ENCODE data around the gene PRMT9. TPM values are rescaled to one million over a fixed set of nuclear protein-coding genes. Genes with fewer than 3 reads are reported as not detected.

Gene PRMT9
- 24.0 TPM for total RNA-seq

GRCh38 chr4:147683717-147684700 lies at the start of gene PRMT9:
TSS of gene PRMT9 (minus strand) at chr4:147684163. CDS start at chr4:147683987, 176 bp downstream.

DNA sequence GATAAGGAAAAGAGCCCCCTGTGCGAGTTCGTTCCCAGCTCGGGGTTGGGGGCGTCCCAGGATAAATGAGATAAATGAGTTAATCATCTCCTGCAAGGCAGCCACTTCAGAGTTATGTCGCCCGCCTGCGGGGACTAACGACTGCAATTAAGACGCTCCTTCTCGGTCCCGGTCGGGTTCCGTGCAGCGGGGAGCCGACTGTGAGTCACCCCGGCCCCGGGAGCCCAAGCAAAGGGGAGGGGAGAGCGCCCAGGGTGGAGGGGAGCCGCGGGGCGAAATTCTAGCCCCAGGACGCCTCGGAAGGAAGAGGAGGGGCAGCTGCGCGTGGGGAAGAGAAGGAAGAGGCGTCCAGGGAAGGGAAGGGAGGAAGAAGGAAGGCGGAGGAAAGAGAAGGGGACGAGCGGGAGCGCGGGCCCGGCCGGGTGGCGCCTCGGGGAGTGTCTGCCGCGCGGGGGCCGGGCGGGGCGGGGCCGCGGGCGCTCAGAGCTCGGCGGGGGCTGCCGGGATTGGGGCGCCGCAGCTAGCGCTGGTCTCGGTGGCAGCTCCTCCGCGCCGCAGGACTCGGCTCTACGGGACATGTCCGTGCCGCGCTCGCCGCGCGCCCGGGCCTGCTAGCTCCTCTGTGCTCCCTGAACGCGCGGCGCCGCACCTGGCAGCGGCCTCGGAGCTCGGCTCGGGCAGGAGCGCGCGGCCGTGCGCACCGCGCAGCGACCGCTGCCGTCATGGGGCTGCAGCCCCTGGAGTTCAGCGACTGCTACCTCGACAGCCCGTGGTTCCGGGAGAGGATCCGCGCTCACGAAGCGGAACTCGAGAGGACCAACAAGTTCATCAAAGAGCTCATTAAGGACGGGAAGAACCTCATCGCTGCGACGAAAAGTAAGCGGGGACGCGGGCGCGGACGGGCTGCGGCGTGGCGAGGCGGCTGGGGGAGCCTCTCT lies 47.9 kb upstream of the PRMT9 start, which contains the start of gene ARHGAP10:
Gene ARHGAP10, plus strand, starts transcription at position 509 of the 938 bp plus-strand sequence. Its CDS starts 214 bp downstream, at position 723.

GRCh38 chr4:147617173-147617840 lies 66.7 kb downstream of the PRMT9 start, which contains the start of gene TMEM184C:
TSS of gene TMEM184C (plus strand) at chr4:147617397. CDS start at chr4:147617957, 560 bp downstream.

Other genes starting within 250 kb of the PRMT9 start
- 56.5 TPM for gene EDNRA, start 203.1 kb downstream of the PRMT9 start, total RNA-seq
- gene TMEM184C, start 66.8 kb downstream of the PRMT9 start, total RNA-seq = 49.2 TPM
- gene ARHGAP10, start 47.9 kb upstream of the PRMT9 start, total RNA-seq = 37.7 TPM